HEK293 (cell line): Measurements from ENCODE around the gene CDKN3.
A peak's percentile ranks its signal among the peaks of the same experiment; 100 is the strongest.

ENCODE experiments used
- CTCF ChIA-PET: fragments of 350-600 bp; formaldehyde crosslinking; extraction: SDS; loops from one replicate; lab custom pipeline; 2021; ENCODE audit warnings: antibody characterized with exemption; lab: Yijun Ruan, JAX
- POLR2A ChIA-PET: fragments of 300-600 bp; formaldehyde crosslinking; extraction: SDS; loops from one replicate; lab custom pipeline; 2020; ENCODE audit warnings: antibody characterized with exemption, inconsistent platforms; lab: Yijun Ruan, JAX
- H3K27ac ChIP-seq: fragments of 200-500 bp; sonication (Bioruptor generic); 2 replicates; pipeline ENCODE4 v1.5.1; 2014; ENCODE audit warnings: low read depth, low read length, control low read depth, inconsistent platforms; ENCODE audit errors: extremely low read depth
- H3K36me3 ChIP-seq, 2 experiments: fragments of 200-500 bp in 1 of 2; sonication (Bioruptor generic) in 1 of 2; 1 replicate in 1 of 2; 2 replicates in 1 of 2; pipeline ENCODE4 v1.5.1; 2014 to 2017; ENCODE audit warnings: inconsistent platforms in 2 of 2, low read length in 2 of 2; ENCODE audit not compliant: control insufficient read depth in 2 of 2, insufficient read depth in 1 of 2
- H3K4me1 ChIP-seq: fragments of 200-500 bp; sonication (Bioruptor generic); 2 replicates; pipeline ENCODE4 v1.5.1; 2014; ENCODE audit warnings: mild to moderate bottlenecking, low read length, inconsistent platforms; ENCODE audit not compliant: control insufficient read depth, insufficient read depth
- H3K4me3 ChIP-seq: 2 replicates; pipeline ENCODE4 v1.5.1; 2011; ENCODE audit warnings: low read depth, mild to moderate bottlenecking, control low read depth, low read length, moderate library complexity
- H3K9me3 ChIP-seq: fragments of 200-500 bp; sonication (Bioruptor generic); 2 replicates; pipeline ENCODE4 v1.5.1; 2014; ENCODE audit warnings: low read depth, low read length, inconsistent platforms; ENCODE audit not compliant: control insufficient read depth, insufficient read depth
- GLIS2 ChIP-seq: fragments of 450-650 bp; formaldehyde crosslinking; IDR thresholded peaks from 2 replicates; pipeline ENCODE4 v1.5.1; 2016; ENCODE audit warnings: missing biosample characterization, missing genetic modification characterization
- KLF7 ChIP-seq: fragments of 450-650 bp; formaldehyde crosslinking; IDR thresholded peaks from 2 replicates; pipeline ENCODE4 v1.5.1; 2016; ENCODE audit warnings: missing biosample characterization, missing genetic modification characterization, borderline replicate concordance
- PRDM1 ChIP-seq: fragments of 450-650 bp; formaldehyde crosslinking; IDR thresholded peaks from 2 replicates; pipeline ENCODE4; 2016; ENCODE audit warnings: missing biosample characterization, missing genetic modification characterization
- PRDM4 ChIP-seq: fragments of 450-650 bp; formaldehyde crosslinking; IDR thresholded peaks from 2 replicates; pipeline ENCODE4 v1.5.1; 2017; ENCODE audit warnings: missing biosample characterization, missing genetic modification characterization
- YY1 ChIP-seq: fragments of 450-650 bp; formaldehyde crosslinking; IDR thresholded peaks from 2 replicates; pipeline ENCODE4 v1.5.1; 2018; ENCODE audit warnings: missing biosample characterization, missing genetic modification characterization
- ZBTB7A ChIP-seq: fragments of 450-650 bp; formaldehyde crosslinking; IDR thresholded peaks from 2 replicates; pipeline ENCODE4 v1.5.1; 2016; ENCODE audit warnings: low read depth, missing biosample characterization, missing genetic modification characterization
- ZNF335 ChIP-seq: fragments of 450-650 bp; formaldehyde crosslinking; conservative IDR thresholded peaks from 2 replicates; pipeline ENCODE4 v1.5.1; 2016; ENCODE audit warnings: missing biosample characterization, missing genetic modification characterization
- ZNF404 ChIP-seq: fragments of 450-650 bp; formaldehyde crosslinking; IDR thresholded peaks from 2 replicates; pipeline ENCODE4 v1.5.1; 2017; ENCODE audit warnings: missing biosample characterization, missing genetic modification characterization
- ZNF473 ChIP-seq: fragments of 450-650 bp; formaldehyde crosslinking; IDR thresholded peaks from 2 replicates; pipeline ENCODE4 v1.5.1; 2017; ENCODE audit warnings: missing biosample characterization, missing genetic modification characterization
- ZNF514 ChIP-seq: fragments of 450-650 bp; formaldehyde crosslinking; IDR thresholded peaks from 2 replicates; pipeline ENCODE4 v1.5.1; 2016; ENCODE audit warnings: missing biosample characterization, missing genetic modification characterization
- ZNF544 ChIP-seq: fragments of 450-650 bp; formaldehyde crosslinking; IDR thresholded peaks from 2 replicates; pipeline ENCODE4 v1.5.0; 2017; ENCODE audit warnings: missing biosample characterization, missing genetic modification characterization
- ZNF558 ChIP-seq: fragments of 450-650 bp; formaldehyde crosslinking; IDR thresholded peaks from 2 replicates; pipeline ENCODE4 v1.5.1; 2016; ENCODE audit warnings: missing biosample characterization, missing genetic modification characterization
- ZXDB ChIP-seq: fragments of 450-650 bp; formaldehyde crosslinking; IDR thresholded peaks from 2 replicates; pipeline ENCODE4 v1.5.1; 2016; ENCODE audit warnings: missing biosample characterization, missing genetic modification characterization
- TF ChIP-seq, protein P1 (sequence below): fragments of 450-650 bp; formaldehyde crosslinking; IDR thresholded peaks from 2 replicates; pipeline ENCODE4 v1.5.1; 2016; ENCODE audit warnings: missing biosample characterization, missing genetic modification characterization, low read depth
- TF ChIP-seq, protein P2 (sequence below): IDR thresholded peaks from 2 replicates; pipeline ENCODE4 v1.6.1; 2011; ENCODE audit warnings: mild to moderate bottlenecking, low read depth, low read length, borderline replicate concordance

The CDKN3 gene

DNA sequence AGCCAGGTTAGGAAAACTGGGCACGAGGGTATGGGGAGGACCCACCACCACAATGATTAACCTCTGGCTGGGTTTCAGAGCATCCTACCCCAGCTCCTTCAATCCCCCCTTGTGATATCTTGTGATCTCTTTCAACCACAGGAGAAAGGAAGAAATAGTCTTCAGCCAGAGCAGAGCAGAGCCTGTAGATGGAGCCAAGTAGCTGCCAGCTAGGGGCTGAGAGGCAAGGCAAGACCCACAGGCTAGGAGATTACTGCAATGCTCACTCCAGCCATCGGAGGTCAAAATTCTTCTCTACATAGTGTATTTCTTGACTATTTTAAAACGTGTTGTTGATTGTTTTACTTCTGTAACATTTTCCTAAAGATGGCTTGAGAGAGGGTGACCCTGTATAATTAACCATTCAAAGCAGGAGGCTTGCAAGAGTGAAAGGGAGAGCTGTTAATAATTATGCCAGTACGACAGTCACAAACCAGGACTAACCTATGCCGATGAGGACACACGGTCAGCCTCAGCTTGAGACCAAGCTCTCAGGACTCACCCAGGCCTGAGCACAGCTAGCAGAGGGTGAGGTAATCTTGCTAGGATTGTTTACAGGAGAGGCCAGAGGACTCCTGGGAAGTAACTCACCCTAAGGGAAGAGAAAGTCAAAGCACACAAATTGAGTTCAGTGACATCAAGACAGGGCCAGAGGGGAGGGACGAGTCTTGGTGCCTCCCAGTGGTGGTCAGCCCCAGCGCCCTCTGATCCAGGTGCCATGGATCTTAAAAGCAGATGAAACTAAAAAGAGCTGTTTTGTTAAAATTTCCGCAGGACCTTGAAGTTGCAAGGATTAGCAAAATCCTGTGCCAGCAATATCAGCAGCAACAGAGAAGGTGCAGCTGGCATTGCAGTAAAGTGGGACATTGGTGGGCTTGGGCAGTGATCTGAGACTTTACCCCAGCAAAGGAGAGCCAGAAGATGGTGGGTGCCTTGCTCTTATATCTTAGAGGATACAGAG is 29.8 kb upstream of the CDKN3 start (continued):
- TF ChIP-seq KLF7: no peak
- TF ChIP-seq ZNF335: peak; percentile 59
- TF ChIP-seq ZXDB: no peak

- no peak overlapping the region for H3K27ac ChIP-seq
- TF ChIP-seq, protein P1, sequence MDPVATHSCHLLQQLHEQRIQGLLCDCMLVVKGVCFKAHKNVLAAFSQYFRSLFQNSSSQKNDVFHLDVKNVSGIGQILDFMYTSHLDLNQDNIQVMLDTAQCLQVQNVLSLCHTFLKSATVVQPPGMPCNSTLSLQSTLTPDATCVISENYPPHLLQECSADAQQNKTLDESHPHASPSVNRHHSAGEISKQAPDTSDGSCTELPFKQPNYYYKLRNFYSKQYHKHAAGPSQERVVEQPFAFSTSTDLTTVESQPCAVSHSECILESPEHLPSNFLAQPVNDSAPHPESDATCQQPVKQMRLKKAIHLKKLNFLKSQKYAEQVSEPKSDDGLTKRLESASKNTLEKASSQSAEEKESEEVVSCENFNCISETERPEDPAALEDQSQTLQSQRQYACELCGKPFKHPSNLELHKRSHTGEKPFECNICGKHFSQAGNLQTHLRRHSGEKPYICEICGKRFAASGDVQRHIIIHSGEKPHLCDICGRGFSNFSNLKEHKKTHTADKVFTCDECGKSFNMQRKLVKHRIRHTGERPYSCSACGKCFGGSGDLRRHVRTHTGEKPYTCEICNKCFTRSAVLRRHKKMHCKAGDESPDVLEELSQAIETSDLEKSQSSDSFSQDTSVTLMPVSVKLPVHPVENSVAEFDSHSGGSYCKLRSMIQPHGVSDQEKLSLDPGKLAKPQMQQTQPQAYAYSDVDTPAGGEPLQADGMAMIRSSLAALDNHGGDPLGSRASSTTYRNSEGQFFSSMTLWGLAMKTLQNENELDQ (tag by site-specific recombination): no peak
- TF ChIP-seq PRDM1 (tag by site-specific recombination) (no peak), ZNF558 (tag by site-specific recombination) (no peak), ZNF473 (tag by site-specific recombination) (no peak), PRDM4 (tag by site-specific recombination) (no peak), ZNF404 (tag by site-specific recombination) (no peak), ZBTB7A (tag by site-specific recombination) (no peak), ZNF514 (tag by site-specific recombination) (no peak)
- TF ChIP-seq, protein P2, sequence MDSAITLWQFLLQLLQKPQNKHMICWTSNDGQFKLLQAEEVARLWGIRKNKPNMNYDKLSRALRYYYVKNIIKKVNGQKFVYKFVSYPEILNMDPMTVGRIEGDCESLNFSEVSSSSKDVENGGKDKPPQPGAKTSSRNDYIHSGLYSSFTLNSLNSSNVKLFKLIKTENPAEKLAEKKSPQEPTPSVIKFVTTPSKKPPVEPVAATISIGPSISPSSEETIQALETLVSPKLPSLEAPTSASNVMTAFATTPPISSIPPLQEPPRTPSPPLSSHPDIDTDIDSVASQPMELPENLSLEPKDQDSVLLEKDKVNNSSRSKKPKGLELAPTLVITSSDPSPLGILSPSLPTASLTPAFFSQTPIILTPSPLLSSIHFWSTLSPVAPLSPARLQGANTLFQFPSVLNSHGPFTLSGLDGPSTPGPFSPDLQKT: no peak
- no peaks in the 10 kb centered on the region for H3K36me3 ChIP-seq
- H3K4me3 ChIP-seq: no peak overlapping the region
- ChIA-PET CTCF (interaction anchor here (1.0 to 2.0 kb wide), 3 partner anchors 8 to 195 kb away, joined by 3 to 12 read pairs (median 4); no protein-coding TSS in a partner anchor), POLR2A (no interaction called here)
- H3K4me1 ChIP-seq: no peaks in the 10 kb centered on the region
- no peaks in the 10 kb centered on the region for H3K9me3 ChIP-seq
Measured at GRCh38 chr14:54368291-54368690, 28.5 kb upstream of the CDKN3 start.

GRCh38 chr14:54369343-54369742 is 27.5 kb upstream of the CDKN3 start:
- Histone ChIP-seq H3K4me1 (no peaks in the 10 kb centered on the region), H3K9me3 (no peaks in the 10 kb centered on the region)
- POLR2A ChIA-PET: no interaction called here
- CTCF ChIA-PET: no interaction called here
- no peak for TF ChIP-seq YY1 (tag by site-specific recombination)
- no peak for TF ChIP-seq ZNF544 (tag by site-specific recombination)
- no peak for TF ChIP-seq GLIS2
- TF ChIP-seq, all 188 proteins: peak for 0
- H3K4me3 ChIP-seq: no peak overlapping the region
- no peaks in the 10 kb centered on the region for H3K36me3 ChIP-seq
- no peak overlapping the region for H3K27ac ChIP-seq
